AG20443 (cell line): ENCODE results near the gene NUDCD2.
A peak's percentile ranks its signal among the peaks of the same experiment; 100 is the strongest.

Experiments used
- DNase-seq: peaks from one replicate; pipeline ENCODE4 v3.0.0; 2012; ENCODE audit warnings: low spot score, mixed read lengths

Gene NUDCD2, protein sequence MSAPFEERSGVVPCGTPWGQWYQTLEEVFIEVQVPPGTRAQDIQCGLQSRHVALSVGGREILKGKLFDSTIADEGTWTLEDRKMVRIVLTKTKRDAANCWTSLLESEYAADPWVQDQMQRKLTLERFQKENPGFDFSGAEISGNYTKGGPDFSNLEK

GRCh38 chr5:163459819-163460561 lies at the start of gene NUDCD2:
Gene NUDCD2, minus strand, starts transcription at chr5:163460102. Its CDS starts 52 bp downstream, at chr5:163460050.
- DNase-seq: peak; percentile 94

- peak; percentile 32 for DNase-seq
Observed at GRCh38 chr5:163509291-163509951, 49.5 kb upstream of the NUDCD2 start.

DNA sequence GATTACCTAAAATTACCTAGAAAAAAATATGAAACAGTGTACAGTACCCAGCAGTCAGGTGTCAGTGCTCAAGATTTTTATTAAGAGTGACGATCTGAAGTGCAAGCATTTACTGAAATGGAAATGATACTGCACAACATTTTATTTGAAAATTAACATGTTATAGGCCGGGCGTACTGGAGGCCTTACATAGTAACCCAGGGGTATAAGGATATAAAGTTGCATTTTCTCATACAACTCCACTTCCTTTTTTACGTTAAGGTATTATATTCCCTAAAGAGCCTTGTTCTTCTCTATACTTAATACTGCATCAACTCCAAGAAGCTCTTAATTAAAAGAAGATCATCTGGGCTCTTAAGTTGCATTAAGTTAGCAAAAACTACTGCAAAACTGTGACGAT lies 48.9 kb upstream of the NUDCD2 start:
- DNase-seq: no peak

DNA sequence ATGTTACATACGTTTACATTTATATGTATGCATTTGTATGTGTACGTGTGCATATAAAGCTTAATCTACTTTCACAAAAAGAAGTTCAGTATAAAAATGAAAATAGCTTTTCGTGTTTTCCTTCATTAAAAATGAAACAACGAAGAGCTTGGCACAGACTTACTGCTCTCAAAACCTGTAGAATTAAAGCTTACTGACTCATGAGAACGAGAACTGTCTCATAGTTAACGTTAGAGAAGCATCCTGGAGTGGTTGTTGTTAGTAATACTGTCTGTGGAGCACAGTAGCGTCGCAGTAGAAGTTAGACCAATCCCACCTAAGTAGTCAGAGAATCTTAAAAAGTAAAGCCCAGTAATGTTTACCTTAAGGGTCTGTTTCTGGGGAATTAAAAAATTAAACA lies 46.8 kb upstream of the NUDCD2 start:
- peak; percentile 32 for DNase-seq

DNA sequence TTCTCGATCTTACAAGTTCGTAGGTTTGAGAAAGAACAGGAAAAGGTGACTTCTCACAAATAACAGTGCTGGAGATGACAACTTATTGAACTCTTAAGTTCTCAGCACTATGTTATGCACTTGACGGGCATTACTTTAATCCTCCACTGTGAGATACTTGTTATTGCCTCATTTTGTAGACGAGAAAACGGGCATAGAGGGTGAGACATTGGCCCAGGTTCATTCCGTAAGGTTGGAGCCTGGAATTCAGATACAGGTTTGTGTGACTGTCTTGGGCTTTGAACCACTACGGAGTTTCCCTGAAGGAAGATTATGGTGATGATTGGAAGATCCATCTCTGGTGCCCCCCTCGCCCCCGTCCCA lies 46.2 kb upstream of the NUDCD2 start:
- peak; percentile 9 for DNase-seq

DNA sequence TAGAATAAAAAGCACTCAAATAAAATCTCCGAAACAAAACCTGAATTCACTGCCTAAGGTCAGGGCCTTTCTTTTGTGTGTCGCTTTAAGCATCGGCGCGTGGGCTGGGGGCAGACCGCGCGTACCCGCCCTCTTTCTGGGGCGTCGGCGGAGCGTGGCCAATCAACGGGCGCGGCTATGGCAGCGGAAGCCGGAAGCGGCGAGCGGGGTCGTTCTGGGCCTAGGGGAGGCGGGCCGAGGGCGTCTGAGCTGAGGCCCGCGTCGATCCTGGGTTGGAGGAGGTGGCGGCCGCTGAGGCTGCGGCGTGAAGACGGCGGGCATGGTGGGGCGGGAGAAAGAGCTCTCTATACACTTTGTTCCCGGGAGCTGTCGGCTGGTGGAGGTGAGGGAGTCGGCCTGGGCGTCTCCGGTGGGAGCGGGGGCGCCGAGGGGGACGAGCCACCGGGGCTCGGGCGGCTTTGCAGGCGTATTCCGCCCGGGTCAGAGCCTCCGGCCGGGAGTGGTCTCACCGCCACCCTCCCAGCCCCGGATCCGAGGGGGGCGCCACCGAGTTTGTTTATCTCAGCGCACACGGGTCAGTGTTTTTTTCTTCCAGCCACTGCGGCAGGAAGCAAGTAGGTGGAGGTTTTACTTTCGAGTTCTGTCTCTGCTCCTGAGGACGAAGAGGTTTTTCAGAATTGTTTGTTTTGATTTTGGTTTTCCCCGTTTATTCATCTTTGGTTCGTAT lies 45.6 kb upstream of the NUDCD2 start, which contains the start of gene MAT2B:
Gene MAT2B, plus strand, starts transcription at position 252 of the 727 bp plus-strand sequence. Its CDS starts 68 bp downstream, at position 320.
- DNase-seq: peak; percentile 96

DNA sequence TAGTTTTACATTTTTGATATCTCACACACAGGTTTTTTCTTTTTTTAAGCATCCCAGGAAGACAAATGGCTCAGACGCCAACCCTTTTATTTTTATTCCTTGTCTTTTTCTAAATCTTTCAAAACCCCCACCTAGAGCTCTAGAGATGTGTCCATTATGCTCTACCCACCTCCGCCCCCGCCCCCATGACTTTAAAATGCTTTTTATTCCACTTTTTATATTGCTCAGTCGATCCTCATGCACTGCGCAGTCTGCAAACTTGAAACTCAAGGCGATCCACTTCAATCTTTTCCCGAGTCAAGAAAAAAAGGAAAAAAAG lies 45.1 kb upstream of the NUDCD2 start:
- no peak for DNase-seq

DNA sequence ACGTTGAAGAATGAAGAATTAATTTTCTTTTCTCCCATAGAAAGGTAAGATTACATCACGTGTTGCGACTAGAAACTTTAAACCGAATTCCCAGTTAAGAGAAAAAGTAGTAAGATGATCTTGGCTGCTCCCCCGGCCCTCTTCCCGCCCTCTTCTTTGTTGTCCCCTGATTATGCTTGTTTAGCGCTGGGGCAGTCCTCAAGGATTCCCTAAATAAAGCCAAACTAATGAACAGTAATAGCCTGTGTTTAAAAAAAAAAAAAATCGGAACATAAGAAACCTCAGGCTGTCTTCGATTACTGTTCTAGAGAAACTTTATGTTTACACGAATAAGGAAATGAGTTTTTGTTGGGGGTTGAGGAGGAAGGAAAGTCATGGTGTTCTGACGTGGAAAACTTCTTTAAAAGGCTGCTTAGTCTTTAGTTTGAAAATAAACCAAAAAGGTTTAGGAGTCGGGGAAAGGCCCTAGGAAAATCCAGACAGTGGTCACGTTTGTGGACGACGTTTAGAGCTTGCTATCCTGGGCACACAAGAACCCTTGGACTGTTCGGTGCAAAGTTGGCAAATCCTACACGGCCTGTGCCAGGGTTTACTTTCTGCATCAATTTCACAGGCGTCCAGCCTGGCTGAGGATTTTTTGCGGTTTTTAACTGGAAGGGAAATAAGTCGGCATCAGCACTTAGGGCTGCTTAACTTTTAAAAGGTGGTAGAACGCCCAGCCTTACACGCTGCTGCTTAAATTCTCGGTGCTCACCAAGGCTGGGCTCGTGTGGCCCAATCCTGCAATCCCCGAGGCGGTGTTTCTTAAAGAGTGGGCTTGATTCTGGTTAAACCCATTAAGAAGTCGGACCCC lies 44.4 kb upstream of the NUDCD2 start:
- DNase-seq: peak; percentile 37

- peak; percentile 72 for DNase-seq
Observed at GRCh38 chr5:163503106-163504078, 43.5 kb upstream of the NUDCD2 start.

DNA sequence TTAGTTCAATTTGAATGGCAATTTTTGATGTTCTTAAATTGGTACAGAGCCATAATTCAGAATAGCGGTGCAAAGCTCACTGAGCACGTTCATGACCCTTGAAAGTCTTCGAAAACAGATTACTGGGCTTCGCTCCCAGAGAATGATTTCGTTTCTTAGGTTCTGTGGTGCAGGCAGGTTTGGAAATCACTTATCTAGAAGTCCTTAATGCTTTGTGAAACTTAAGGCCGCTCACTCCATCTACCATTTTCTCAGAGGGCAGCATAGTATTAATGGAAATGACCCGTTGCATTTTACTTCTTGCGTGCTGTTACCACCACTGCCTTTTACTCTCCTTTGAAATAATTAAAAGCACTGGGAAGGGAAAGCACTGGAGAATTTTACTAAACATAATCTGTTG lies 42.6 kb upstream of the NUDCD2 start:
- no peak for DNase-seq

- DNase-seq: no peak
Observed at GRCh38 chr5:163498886-163499285, 39.0 kb upstream of the NUDCD2 start.

DNA sequence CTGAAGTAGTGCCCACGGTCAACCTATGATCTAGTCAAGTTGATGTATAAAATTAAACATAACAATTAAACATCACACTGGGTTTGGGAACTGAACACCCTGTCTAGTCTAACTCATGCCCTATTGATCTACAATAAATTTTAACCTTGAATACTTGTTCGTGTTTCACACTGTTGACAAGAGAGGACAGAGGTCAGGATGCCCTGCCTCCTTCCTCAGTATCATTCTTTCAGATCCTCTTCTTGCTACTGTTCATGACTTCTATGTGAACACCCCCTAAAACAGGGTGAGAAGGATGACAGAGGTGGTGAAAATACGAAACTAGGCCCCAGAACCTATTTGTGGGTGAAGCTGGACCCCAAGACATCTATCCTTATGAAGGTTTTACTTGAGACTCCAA lies 37.4 kb upstream of the NUDCD2 start:
- no peak for DNase-seq

DNA sequence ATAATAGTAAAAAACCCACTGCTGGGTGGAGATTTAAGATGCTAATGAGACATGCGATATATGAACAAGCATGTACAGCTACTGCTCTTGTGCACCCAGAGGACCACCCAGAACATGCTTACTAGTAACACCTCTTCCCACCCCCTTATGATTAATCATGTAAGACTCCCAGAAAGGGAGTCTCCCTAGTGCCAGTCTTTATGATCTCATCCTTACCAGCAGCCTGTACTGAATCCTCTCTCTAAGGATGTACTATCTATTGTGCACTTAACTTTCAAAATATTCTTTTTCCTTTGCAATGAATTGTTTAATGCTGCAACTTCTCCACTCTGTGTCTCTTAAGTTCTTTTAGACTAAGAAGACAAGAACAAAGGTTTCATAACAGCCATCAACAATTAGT lies 36.4 kb upstream of the NUDCD2 start:
- DNase-seq: peak; percentile 25

- no peak for DNase-seq
Observed at GRCh38 chr5:163489745-163490075, 29.8 kb upstream of the NUDCD2 start.

- peak; percentile 11 for DNase-seq
Observed at GRCh38 chr5:163489055-163489744, 29.3 kb upstream of the NUDCD2 start.

GRCh38 chr5:163478982-163479271 lies 19.0 kb upstream of the NUDCD2 start:
- no peak for DNase-seq

GRCh38 chr5:163478126-163478981 lies 18.5 kb upstream of the NUDCD2 start:
- DNase-seq: peak; percentile 12

- DNase-seq: no peak
Observed at GRCh38 chr5:163475411-163475810, 15.5 kb upstream of the NUDCD2 start.

DNA sequence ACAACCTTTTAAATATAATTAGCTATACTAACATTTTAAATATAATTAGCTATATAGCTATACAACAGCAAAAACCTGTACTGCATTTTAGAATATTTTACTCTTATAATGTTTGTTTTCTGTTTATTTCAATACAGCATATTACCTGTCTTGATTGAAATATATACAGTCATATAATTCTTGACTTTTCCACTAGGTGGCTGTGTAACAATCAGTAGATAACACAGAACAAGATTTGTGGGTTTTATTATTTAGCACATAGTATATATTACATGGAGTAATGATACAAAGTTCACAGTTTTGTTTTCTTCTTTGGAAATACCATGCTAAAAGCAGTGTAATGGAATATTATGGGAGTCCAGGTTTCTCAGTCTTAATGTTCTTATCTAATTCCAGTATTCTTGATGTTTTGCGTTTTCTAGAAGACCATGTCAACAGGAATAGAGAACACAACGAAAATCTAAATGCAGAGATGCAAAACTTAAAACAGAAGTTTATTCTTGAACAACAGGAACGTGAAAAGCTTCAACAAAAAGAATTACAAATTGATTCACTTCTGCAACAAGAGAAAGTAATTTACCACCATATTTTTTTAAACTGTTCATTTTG lies 13.8 kb upstream of the NUDCD2 start:
- no peak for DNase-seq
